Mucosa of descending colon (tissue), 3 donors: ENCODE data around the gene MICOS13. TPM values are rescaled to one million over a fixed set of nuclear protein-coding genes. Genes with fewer than 3 reads are reported as not detected.
A peak's percentile ranks its signal among the peaks of the same experiment; 100 is the strongest.

Source experiments
- ATAC-seq: fragments of 200-7000 bp; cut with Tn5 transposase; one replicate; pipeline ENCODE4 v1.9.1; 2020; ENCODE audit warnings: mild to moderate bottlenecking, moderate library complexity
- DNase-seq, 3 donors: peaks; one replicate each; pipeline ENCODE4 v3.0.0-alpha.2; 2020
- H3K36me3 ChIP-seq: fragments of 200-600 bp; one replicate; pipeline ENCODE4 v1.8.0; 2021; ENCODE audit warnings: low read depth, mild to moderate bottlenecking
- H3K4me1 ChIP-seq: fragments of 200-600 bp; one replicate; pipeline ENCODE4 v1.8.0; 2021; ENCODE audit warnings: low read depth, mild to moderate bottlenecking
- H3K4me3 ChIP-seq: fragments of 200-600 bp; one replicate; pipeline ENCODE4 v1.8.0; 2021; ENCODE audit warnings: mild to moderate bottlenecking
- H3K9me3 ChIP-seq: fragments of 200-600 bp; one replicate; pipeline ENCODE4 v1.8.0; 2021; ENCODE audit warnings: mild to moderate bottlenecking
- intact Hi-C, 2 donors: fragments of 100-400 bp; cut with DNase I in 1 of 2; cut with micrococcal nuclease in 1 of 2; formaldehyde crosslinking; loops; one replicate each; pipeline versions ENCODE4 v1.11.0 to v1.11.1; 2022; cut with DNase I, micrococcal nuclease
- total RNA-seq, 3 donors: library from RNA; stranded (reverse); fragmentation: NEBNext Ultra II Directional in 2 of 3; extraction: Animal tissue kit (Norgen Biotek cat#: 25700) in 2 of 3; gene quantifications; one replicate each; pipeline versions ENCODE4 v1.2.1 to v1.2.4, GENCODE V29; 2021 to 2023
- TF ChIP-seq, protein P1 (sequence below): fragments of 200-600 bp; IDR thresholded peaks from one replicate; pipeline ENCODE4 v1.8.0; 2022; ENCODE audit warnings: antibody characterized with exemption, mild to moderate bottlenecking
- donor health status: DM: no; HTN: no; CAD: no; lungs with moderate emphysema.
- donor health status: DM: no; HTN: no; CAD: no.
- donor health status: DM: no; HTN: yes; CAD: no.

MICOS13 gene
- total RNA-seq, 3 donors from 2014 or later = 70.1 to 73.7 (median 70.9) TPM

GRCh38 chr19:5676772-5677105, 3.6 kb downstream of the MICOS13 start:
- ATAC-seq = no peak
- Histone ChIP-seq H3K4me3 (no peak overlapping the region), H3K36me3 (no peaks in the 10 kb centered on the region), H3K4me1 (peaks cover 13% of the 10 kb centered on the region), H3K9me3 (no peaks in the 10 kb centered on the region)
- peak in 1 of 3 donors; percentile 33 for DNase-seq
- TF ChIP-seq, protein P1, sequence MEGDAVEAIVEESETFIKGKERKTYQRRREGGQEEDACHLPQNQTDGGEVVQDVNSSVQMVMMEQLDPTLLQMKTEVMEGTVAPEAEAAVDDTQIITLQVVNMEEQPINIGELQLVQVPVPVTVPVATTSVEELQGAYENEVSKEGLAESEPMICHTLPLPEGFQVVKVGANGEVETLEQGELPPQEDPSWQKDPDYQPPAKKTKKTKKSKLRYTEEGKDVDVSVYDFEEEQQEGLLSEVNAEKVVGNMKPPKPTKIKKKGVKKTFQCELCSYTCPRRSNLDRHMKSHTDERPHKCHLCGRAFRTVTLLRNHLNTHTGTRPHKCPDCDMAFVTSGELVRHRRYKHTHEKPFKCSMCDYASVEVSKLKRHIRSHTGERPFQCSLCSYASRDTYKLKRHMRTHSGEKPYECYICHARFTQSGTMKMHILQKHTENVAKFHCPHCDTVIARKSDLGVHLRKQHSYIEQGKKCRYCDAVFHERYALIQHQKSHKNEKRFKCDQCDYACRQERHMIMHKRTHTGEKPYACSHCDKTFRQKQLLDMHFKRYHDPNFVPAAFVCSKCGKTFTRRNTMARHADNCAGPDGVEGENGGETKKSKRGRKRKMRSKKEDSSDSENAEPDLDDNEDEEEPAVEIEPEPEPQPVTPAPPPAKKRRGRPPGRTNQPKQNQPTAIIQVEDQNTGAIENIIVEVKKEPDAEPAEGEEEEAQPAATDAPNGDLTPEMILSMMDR = no peak
- intact Hi-C loops = no loop called here

GRCh38 chr19:5676105-5676771, 4.1 kb downstream of the MICOS13 start:
- DNase-seq (peak in 1 of 3 donors; percentile 42), ATAC-seq (no peak)
- TF ChIP-seq, protein P1 = no peak
- H3K4me3 ChIP-seq = no peak overlapping the region
- H3K36me3 ChIP-seq = no peaks in the 10 kb centered on the region
- H3K4me1 ChIP-seq = peaks cover 13% of the 10 kb centered on the region
- intact Hi-C loops = no loop called here
- no peaks in the 10 kb centered on the region for H3K9me3 ChIP-seq

- H3K9me3 ChIP-seq = no peaks in the 10 kb centered on the region
- DNase-seq (no peak), ATAC-seq (no peak)
- no peak overlapping the region for H3K4me3 ChIP-seq
- no peaks in the 10 kb centered on the region for H3K36me3 ChIP-seq
- H3K4me1 ChIP-seq = peaks cover 8% of the 10 kb centered on the region
- intact Hi-C loops = no loop called here
- TF ChIP-seq, protein P1 = no peak
Observed at GRCh38 chr19:5674714-5675113, 5.6 kb downstream of the MICOS13 start.

DNA sequence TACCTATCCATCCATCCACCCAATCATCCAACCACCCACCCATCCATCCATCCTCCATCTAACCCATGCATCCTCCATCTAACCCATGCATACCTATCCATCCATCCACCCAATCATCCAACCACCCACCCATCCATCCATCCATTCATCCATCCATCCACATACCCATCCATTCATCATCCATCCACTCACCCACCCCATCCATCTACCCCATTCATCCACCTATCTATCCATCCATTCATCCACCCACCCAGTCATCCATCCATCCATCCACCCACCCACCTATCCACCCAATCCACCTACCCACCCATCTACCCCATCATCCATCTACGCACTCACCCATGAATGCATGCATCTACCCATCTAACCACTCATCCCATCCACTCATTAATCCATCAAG, 6.6 kb downstream of the MICOS13 start:
- ATAC-seq = no peak
- no peak overlapping the region for H3K4me3 ChIP-seq

GRCh38 chr19:5672708-5673459, 7.4 kb downstream of the MICOS13 start:
- Histone ChIP-seq H3K36me3 (peaks cover 5% of the 10 kb centered on the region), H3K4me1 (no peaks in the 10 kb centered on the region), H3K9me3 (no peaks in the 10 kb centered on the region), H3K4me3 (no peak overlapping the region)
- TF ChIP-seq, protein P1 = no peak
- intact Hi-C loops = no loop called here
- DNase-seq (peak in 1 of 3 donors; percentile 19), ATAC-seq (no peak)

More for the DNA sequence above, 6.6 kb downstream of the MICOS13 start:
- no peaks in the 10 kb centered on the region for H3K4me1 ChIP-seq
- DNase-seq = no peak
- intact Hi-C loops = no loop called here
- TF ChIP-seq, protein P1 = no peak
- no peaks in the 10 kb centered on the region for H3K36me3 ChIP-seq
- H3K9me3 ChIP-seq = no peaks in the 10 kb centered on the region
